Caco-2 (cell line): Measurements from ENCODE around the gene MSRB2. TPM values are rescaled to one million over a fixed set of nuclear protein-coding genes. Genes with fewer than 3 reads are reported as not detected.

ENCODE experiments used
- BruUV-seq: library from RNA; stranded (reverse); fragments of 400-500 nt; replicated peaks from 2 replicates; lab custom pipeline; 2021; lab: Mats Ljungman, UMichigan
- CTCF ChIA-PET: fragments of 300-600 bp; sonication (Branson Sonifier 250); formaldehyde crosslinking; loops from one replicate; lab custom pipeline; 2022; ENCODE audit warnings: antibody characterized with exemption; lab: Charles Lee
- POLR2A ChIA-PET: fragments of 300-600 bp; sonication (Branson Sonifier 250); formaldehyde crosslinking; loops from one replicate; lab custom pipeline; 2022; ENCODE audit warnings: antibody characterized with exemption; lab: Charles Lee
- DNase-seq, 2 experiments: peaks; one replicate each; pipeline versions ENCODE4 v3.0.0 to v3.0.0-alpha.2; 2020 to 2022
- H3K27me3 ChIP-seq: replicated peaks from 2 replicates; pipeline ENCODE4 v1.6.0; 2011; ENCODE audit warnings: low read length; ENCODE audit not compliant: control insufficient read depth, insufficient read depth
- H3K36me3 ChIP-seq: 2 replicates; pipeline ENCODE4 v1.5.1; 2011; ENCODE audit warnings: low read length; ENCODE audit not compliant: control insufficient read depth, insufficient read depth
- H3K4me1 ChIP-seq: fragments of 250-450 bp; sonication (Bioruptor Pico); 2 replicates; pipeline ENCODE4 v1.5.1; 2020; ENCODE audit warnings: mild to moderate bottlenecking
- H3K4me3 ChIP-seq: 2 replicates; pipeline ENCODE4 v1.5.1; 2011; ENCODE audit warnings: low read depth, mild to moderate bottlenecking, control low read depth, low read length
- H3K9me3 ChIP-seq: fragments of 250-450 bp; sonication (Bioruptor Pico); 2 replicates; pipeline ENCODE4 v1.5.1; 2020; ENCODE audit warnings: mild to moderate bottlenecking, moderate library complexity
- H3K27ac Mint-ChIP-seq: one replicate; pipeline ENCODE4 v1.8.0; 2022; ENCODE audit warnings: mixed read lengths; ENCODE audit not compliant: unreplicated experiment
- H3K27me3 Mint-ChIP-seq: one replicate; pipeline ENCODE4 v1.8.0; 2022; ENCODE audit warnings: mixed read lengths; ENCODE audit not compliant: insufficient read depth, unreplicated experiment
- H3K36me3 Mint-ChIP-seq: one replicate; pipeline ENCODE4 v1.8.0; 2022; ENCODE audit warnings: mild to moderate bottlenecking, mixed read lengths; ENCODE audit not compliant: insufficient read depth, unreplicated experiment
- H3K4me1 Mint-ChIP-seq: one replicate; pipeline ENCODE4 v1.8.0; 2022; ENCODE audit warnings: low read depth, mixed read lengths; ENCODE audit not compliant: unreplicated experiment
- H3K4me3 Mint-ChIP-seq: one replicate; pipeline ENCODE4 v1.8.0; 2022; ENCODE audit warnings: mild to moderate bottlenecking, moderate library complexity, mixed read lengths; ENCODE audit not compliant: unreplicated experiment
- H3K9me3 Mint-ChIP-seq: one replicate; pipeline ENCODE4 v1.8.0; 2022; ENCODE audit warnings: mixed read lengths; ENCODE audit not compliant: unreplicated experiment
- intact Hi-C: fragments of 100-400 bp; cut with micrococcal nuclease; formaldehyde crosslinking; loops from one replicate; pipeline ENCODE4 v1.10.0; 2022; ENCODE audit not compliant: unreplicated experiment
- total RNA-seq: library from RNA; stranded (reverse); gene quantifications from 2 replicates; pipeline ENCODE4 v1.2.3, GENCODE V29; 2022
- TF ChIP-seq, protein P1 (sequence below), 2 experiments: fragments of 200-600 bp in 1 of 2; IDR thresholded peaks; 1 replicate in 1 of 2; 2 replicates in 1 of 2; pipeline versions ENCODE4 v1.5.1 to v1.8.0; 2011 to 2022; ENCODE audit warnings: antibody characterized with exemption in 1 of 2, control low read depth in 1 of 2, inconsistent platforms in 1 of 2, low read depth in 1 of 2, low read length in 1 of 2, mild to moderate bottlenecking in 1 of 2, moderate library complexity in 1 of 2; ENCODE audit not compliant: insufficient read depth in 1 of 2, severe bottlenecking in 1 of 2, unreplicated experiment in 1 of 2

The MSRB2 gene
- total RNA-seq, 1 experiment from 2014 or later, result 13.7 TPM

- H3K27ac Mint-ChIP-seq, result no peak overlapping the region
- no peaks in the 10 kb centered on the region for H3K27me3 ChIP-seq
- H3K4me1 Mint-ChIP-seq, result no peaks in the 10 kb centered on the region
- CTCF ChIA-PET, result interaction anchor here (1.0 to 2.5 kb wide), 4 partner anchors 13 to 158 kb away, joined by 3 to 54 read pairs (median 8); no protein-coding TSS in a partner anchor
- no TSS peak for BruUV-seq
- POLR2A ChIA-PET, result no interaction called here
- H3K36me3 Mint-ChIP-seq, result no peaks in the 10 kb centered on the region
- H3K4me3 Mint-ChIP-seq, result no peak overlapping the region
- peaks cover 21% of the 10 kb centered on the region for H3K27me3 Mint-ChIP-seq
- no peak overlapping the region for H3K4me3 ChIP-seq
- H3K4me1 ChIP-seq, result 0 out of 2 replicates have a peak, but pooled peaks cover 4% of the 10 kb centered on the region
- no peak for DNase-seq
- intact Hi-C loops, result loop anchor here (5.0 kb wide), 1 partner anchor 1400 kb away; no protein-coding TSS in a partner anchor
- TF ChIP-seq, protein P1, sequence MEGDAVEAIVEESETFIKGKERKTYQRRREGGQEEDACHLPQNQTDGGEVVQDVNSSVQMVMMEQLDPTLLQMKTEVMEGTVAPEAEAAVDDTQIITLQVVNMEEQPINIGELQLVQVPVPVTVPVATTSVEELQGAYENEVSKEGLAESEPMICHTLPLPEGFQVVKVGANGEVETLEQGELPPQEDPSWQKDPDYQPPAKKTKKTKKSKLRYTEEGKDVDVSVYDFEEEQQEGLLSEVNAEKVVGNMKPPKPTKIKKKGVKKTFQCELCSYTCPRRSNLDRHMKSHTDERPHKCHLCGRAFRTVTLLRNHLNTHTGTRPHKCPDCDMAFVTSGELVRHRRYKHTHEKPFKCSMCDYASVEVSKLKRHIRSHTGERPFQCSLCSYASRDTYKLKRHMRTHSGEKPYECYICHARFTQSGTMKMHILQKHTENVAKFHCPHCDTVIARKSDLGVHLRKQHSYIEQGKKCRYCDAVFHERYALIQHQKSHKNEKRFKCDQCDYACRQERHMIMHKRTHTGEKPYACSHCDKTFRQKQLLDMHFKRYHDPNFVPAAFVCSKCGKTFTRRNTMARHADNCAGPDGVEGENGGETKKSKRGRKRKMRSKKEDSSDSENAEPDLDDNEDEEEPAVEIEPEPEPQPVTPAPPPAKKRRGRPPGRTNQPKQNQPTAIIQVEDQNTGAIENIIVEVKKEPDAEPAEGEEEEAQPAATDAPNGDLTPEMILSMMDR (IDR thresholded peaks at IDR 0.05; ENCODE audit: insufficient read depth in 1 of 2, low read depth in 1 of 2, low read length in 1 of 2, severe bottlenecking in 1 of 2, unreplicated experiment in 1 of 2), result no peak
- no peaks in the 10 kb centered on the region for H3K9me3 ChIP-seq
- no peaks in the 10 kb centered on the region for H3K36me3 ChIP-seq
- no peaks in the 10 kb centered on the region for H3K9me3 Mint-ChIP-seq
Observed at GRCh38 chr10:23157239-23157681, 61.9 kb downstream of the MSRB2 start.

DNA sequence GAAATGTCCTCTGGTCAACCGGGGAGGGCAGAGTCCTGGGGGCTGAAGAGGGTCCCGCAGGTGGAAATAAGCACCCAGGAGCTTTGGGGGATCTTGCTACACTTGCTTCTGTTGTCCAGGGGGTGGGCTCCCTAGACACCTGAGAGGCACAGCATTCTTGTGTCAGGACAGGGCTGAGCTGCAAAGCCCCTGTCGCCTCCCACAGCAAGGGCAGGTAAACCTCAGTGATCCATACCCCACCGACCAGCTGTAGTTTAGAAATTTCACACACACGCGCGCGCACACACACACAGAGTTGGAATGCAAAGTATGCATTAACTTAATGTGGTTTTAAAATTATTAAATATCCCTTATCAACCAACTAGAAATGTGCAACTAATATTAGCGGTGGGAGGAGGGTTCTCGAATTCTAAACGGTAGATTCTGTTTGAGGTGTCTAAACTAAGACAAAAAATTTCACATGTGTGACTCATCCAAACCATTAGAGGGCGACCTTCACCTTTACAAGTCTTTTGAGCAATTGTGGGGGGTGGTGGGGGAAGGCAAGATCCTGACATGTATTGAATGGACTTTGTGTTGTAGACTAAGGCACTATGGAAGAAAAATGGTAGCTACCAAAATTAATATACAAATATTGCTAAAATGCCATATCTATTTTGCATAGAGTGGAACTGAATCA lies 62.5 kb downstream of the MSRB2 start:
- H3K4me3 Mint-ChIP-seq, result no peak overlapping the region
- peak in 1 of 2 experiments; percentile 45 for DNase-seq
- H3K27ac Mint-ChIP-seq, result no peak overlapping the region
- Histone ChIP-seq H3K36me3 (no peaks in the 10 kb centered on the region), H3K27me3 (no peaks in the 10 kb centered on the region), H3K4me1 (0 out of 2 replicates have a peak, but pooled peaks cover 4% of the 10 kb centered on the region), H3K4me3 (no peak overlapping the region), H3K9me3 (no peaks in the 10 kb centered on the region)
- peaks cover 21% of the 10 kb centered on the region for H3K27me3 Mint-ChIP-seq
- POLR2A ChIA-PET, result no interaction called here
- no TSS peak for BruUV-seq
- no peaks in the 10 kb centered on the region for H3K9me3 Mint-ChIP-seq
- no peaks in the 10 kb centered on the region for H3K4me1 Mint-ChIP-seq
- no peaks in the 10 kb centered on the region for H3K36me3 Mint-ChIP-seq
- intact Hi-C loops, result loop anchor here (2.0 to 5.0 kb wide), 4 partner anchors 373 to 1399 kb away; no protein-coding TSS in a partner anchor
- CTCF ChIA-PET, result interaction anchor here (0.9 to 2.5 kb wide), 8 partner anchors 13 to 157 kb away, joined by 3 to 54 read pairs (median 4); no protein-coding TSS in a partner anchor
- TF ChIP-seq, protein P1 (IDR thresholded peaks at IDR 0.05; ENCODE audit: insufficient read depth in 1 of 2, low read depth in 1 of 2, low read length in 1 of 2, severe bottlenecking in 1 of 2, unreplicated experiment in 1 of 2), result peak; percentile 74 to 94

- DNase-seq, result peak; percentile 61 to 67
- Histone ChIP-seq H3K36me3 (no peaks in the 10 kb centered on the region), H3K9me3 (no peaks in the 10 kb centered on the region), H3K4me1 (0 out of 2 replicates have a peak, but pooled peaks cover 4% of the 10 kb centered on the region), H3K27me3 (no peaks in the 10 kb centered on the region), H3K4me3 (no peak overlapping the region)
- H3K4me3 Mint-ChIP-seq, result no peak overlapping the region
- H3K4me1 Mint-ChIP-seq, result no peaks in the 10 kb centered on the region
- BruUV-seq, result no TSS peak
- ChIA-PET POLR2A (no interaction called here), CTCF (interaction anchor here (0.6 to 2.5 kb wide), 14 partner anchors 12 to 371 kb away, joined by 3 to 54 read pairs (median 3); no protein-coding TSS in a partner anchor)
- no peaks in the 10 kb centered on the region for H3K9me3 Mint-ChIP-seq
- no peak overlapping the region for H3K27ac Mint-ChIP-seq
- peaks cover 21% of the 10 kb centered on the region for H3K27me3 Mint-ChIP-seq
- intact Hi-C loops, result loop anchor here (2.0 to 5.0 kb wide), 4 partner anchors 372 to 1399 kb away; no protein-coding TSS in a partner anchor
- H3K36me3 Mint-ChIP-seq, result no peaks in the 10 kb centered on the region
- TF ChIP-seq, protein P1 (IDR thresholded peaks at IDR 0.05; ENCODE audit: insufficient read depth in 1 of 2, low read depth in 1 of 2, low read length in 1 of 2, severe bottlenecking in 1 of 2, unreplicated experiment in 1 of 2), result peak; percentile 95 to 96
Observed at GRCh38 chr10:23158370-23158769, 63.0 kb downstream of the MSRB2 start.
